Mucosa of descending colon (tissue), 3 donors: ENCODE measurements around the gene SLC7A8. TPM values are rescaled to one million over a fixed set of nuclear protein-coding genes. Genes with fewer than 3 reads are reported as not detected.

Experiments used
- ATAC-seq: fragments of 200-7000 bp; cut with Tn5 transposase; one replicate; pipeline ENCODE4 v1.9.1; 2020; ENCODE audit warnings: mild to moderate bottlenecking, moderate library complexity
- DNase-seq, 3 donors: peaks; one replicate each; pipeline ENCODE4 v3.0.0-alpha.2; 2020
- H3K36me3 ChIP-seq: fragments of 200-600 bp; one replicate; pipeline ENCODE4 v1.8.0; 2021; ENCODE audit warnings: low read depth, mild to moderate bottlenecking
- H3K4me1 ChIP-seq: fragments of 200-600 bp; one replicate; pipeline ENCODE4 v1.8.0; 2021; ENCODE audit warnings: low read depth, mild to moderate bottlenecking
- H3K4me3 ChIP-seq: fragments of 200-600 bp; one replicate; pipeline ENCODE4 v1.8.0; 2021; ENCODE audit warnings: mild to moderate bottlenecking
- H3K9me3 ChIP-seq: fragments of 200-600 bp; one replicate; pipeline ENCODE4 v1.8.0; 2021; ENCODE audit warnings: mild to moderate bottlenecking
- intact Hi-C, 2 donors: fragments of 100-400 bp; cut with DNase I in 1 of 2; cut with micrococcal nuclease in 1 of 2; formaldehyde crosslinking; loops; one replicate each; pipeline versions ENCODE4 v1.11.0 to v1.11.1; 2022; cut with DNase I, micrococcal nuclease
- total RNA-seq, 3 donors: library from RNA; stranded (reverse); fragmentation: NEBNext Ultra II Directional in 2 of 3; extraction: Animal tissue kit (Norgen Biotek cat#: 25700) in 2 of 3; gene quantifications; one replicate each; pipeline versions ENCODE4 v1.2.1 to v1.2.4, GENCODE V29; 2021 to 2023
- TF ChIP-seq, protein P1 (sequence below): fragments of 200-600 bp; IDR thresholded peaks from one replicate; pipeline ENCODE4 v1.8.0; 2022; ENCODE audit warnings: antibody characterized with exemption, mild to moderate bottlenecking
- donor health status: DM: no; HTN: no; CAD: no; lungs with moderate emphysema.
- donor health status: DM: no; HTN: no; CAD: no.
- donor health status: DM: no; HTN: yes; CAD: no.

The SLC7A8 gene
- total RNA-seq, 3 donors from 2014 or later, result 16.0 to 26.4 (median 22.0) TPM

DNA sequence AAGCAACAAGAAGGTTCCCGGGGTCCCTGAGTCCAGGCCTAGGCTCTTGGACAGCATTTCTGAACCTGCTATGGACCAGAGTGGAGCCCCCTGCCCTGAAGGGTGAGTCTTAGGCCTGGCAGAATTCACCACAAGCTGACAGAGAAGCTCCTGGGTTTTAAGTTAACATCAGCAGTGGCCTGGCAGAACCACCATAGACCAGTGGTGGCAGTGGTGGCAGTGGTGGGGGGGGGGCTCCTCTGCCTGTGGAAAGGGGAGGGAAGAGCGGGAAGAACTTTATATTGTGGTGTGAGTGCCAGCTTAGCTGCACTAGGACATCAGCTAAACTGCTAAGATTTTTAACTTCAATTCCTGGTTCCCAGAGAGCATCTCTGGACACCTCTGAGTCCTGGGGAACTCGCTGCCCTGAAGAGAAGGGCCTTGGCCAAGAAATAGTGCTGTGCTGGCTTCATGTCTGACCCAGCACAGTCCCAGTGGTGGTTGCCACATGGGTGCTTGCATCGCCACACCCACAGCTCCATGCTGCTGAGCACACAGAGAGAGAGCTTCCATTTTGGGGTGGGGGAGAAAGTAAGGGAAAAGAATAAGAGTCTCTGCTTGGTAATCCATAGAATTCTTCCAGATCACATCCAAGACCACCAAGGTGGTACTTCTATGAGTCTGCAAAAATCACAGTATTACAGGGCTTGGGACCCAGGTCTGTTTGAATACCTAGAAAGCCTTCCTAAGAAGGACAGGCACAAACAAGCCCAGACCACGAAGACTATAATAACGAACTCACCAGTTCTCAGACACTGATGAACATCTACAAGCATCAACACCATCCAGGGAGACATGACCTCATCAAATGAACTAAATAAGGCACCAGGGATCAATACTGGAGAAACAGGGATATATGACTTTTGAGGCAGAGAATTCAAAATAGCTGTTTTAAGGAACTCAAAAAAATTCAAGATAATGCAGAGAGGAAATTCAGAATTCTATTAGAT is 33.9 kb upstream of the SLC7A8 start:
- no peak overlapping the region for H3K4me3 ChIP-seq
- ATAC-seq (no peak), DNase-seq (no peak)
- TF ChIP-seq, protein P1, sequence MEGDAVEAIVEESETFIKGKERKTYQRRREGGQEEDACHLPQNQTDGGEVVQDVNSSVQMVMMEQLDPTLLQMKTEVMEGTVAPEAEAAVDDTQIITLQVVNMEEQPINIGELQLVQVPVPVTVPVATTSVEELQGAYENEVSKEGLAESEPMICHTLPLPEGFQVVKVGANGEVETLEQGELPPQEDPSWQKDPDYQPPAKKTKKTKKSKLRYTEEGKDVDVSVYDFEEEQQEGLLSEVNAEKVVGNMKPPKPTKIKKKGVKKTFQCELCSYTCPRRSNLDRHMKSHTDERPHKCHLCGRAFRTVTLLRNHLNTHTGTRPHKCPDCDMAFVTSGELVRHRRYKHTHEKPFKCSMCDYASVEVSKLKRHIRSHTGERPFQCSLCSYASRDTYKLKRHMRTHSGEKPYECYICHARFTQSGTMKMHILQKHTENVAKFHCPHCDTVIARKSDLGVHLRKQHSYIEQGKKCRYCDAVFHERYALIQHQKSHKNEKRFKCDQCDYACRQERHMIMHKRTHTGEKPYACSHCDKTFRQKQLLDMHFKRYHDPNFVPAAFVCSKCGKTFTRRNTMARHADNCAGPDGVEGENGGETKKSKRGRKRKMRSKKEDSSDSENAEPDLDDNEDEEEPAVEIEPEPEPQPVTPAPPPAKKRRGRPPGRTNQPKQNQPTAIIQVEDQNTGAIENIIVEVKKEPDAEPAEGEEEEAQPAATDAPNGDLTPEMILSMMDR, result no peak
- no peaks in the 10 kb centered on the region for H3K36me3 ChIP-seq
- no peaks in the 10 kb centered on the region for H3K4me1 ChIP-seq
- H3K9me3 ChIP-seq, result no peaks in the 10 kb centered on the region
- intact Hi-C loops, result no loop called here

DNA sequence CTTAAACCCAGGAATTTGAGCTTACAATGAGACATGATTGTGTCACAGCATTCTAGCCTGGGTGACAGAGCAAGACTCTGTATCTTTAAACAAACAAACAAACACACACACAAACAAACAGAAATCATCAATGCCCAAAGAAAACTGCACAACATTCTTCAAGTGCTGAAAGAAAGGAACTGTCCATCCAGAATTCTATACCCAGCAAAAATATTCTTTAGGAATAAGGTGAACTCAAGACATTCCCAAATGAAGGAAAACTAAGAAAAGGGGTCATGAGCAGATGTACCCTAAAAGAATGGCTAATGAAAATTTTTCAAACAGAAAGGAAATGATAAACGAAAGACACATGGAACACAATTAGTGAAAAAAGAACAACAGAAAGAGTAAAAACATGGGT is 32.0 kb upstream of the SLC7A8 start:
- no peak overlapping the region for H3K4me3 ChIP-seq
- ATAC-seq, result no peak
- intact Hi-C loops, result no loop called here
- H3K9me3 ChIP-seq, result no peaks in the 10 kb centered on the region
- H3K4me1 ChIP-seq, result no peaks in the 10 kb centered on the region
- DNase-seq, result no peak
- TF ChIP-seq, protein P1, result no peak
- H3K36me3 ChIP-seq, result no peaks in the 10 kb centered on the region

DNA sequence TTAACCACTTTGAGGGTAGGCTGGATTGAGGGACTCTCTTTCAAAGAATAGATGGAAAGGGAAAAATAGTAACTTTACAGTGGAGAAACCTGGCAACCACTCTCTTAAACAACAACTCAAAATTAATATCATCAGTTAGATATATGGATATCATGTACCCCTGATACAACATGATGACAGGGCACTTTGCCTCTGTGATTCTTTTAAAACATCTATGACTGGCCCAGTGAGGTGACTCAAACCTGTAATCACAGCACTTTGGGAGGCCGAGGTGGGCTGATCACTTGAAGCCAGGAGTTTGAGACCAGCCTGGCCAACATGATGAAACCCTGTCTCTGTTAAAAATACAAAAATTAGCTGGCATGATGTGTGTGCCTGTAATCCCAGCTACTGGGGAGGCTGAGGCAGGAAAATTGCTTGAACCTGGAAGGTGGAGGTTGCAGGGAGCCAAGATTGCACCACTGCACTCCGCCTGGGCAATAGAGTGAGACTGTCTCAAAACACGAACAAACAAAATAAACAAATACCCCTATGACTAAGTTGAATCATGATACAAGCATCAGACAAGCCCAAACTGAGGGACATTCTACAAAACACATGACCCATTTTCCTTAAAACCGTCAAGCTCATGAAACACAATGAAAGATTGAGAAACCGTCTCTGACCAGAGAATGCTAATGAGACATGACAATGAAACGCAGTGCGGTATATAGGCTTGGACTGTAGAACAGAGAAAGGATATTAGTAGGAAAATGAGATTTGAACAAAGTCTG is 26.4 kb upstream of the SLC7A8 start:
- TF ChIP-seq, protein P1, result no peak
- intact Hi-C loops, result no loop called here
- ATAC-seq (no peak), DNase-seq (no peak)
- no peaks in the 10 kb centered on the region for H3K36me3 ChIP-seq
- H3K9me3 ChIP-seq, result no peaks in the 10 kb centered on the region
- H3K4me1 ChIP-seq, result no peaks in the 10 kb centered on the region
- H3K4me3 ChIP-seq, result no peak overlapping the region

DNA sequence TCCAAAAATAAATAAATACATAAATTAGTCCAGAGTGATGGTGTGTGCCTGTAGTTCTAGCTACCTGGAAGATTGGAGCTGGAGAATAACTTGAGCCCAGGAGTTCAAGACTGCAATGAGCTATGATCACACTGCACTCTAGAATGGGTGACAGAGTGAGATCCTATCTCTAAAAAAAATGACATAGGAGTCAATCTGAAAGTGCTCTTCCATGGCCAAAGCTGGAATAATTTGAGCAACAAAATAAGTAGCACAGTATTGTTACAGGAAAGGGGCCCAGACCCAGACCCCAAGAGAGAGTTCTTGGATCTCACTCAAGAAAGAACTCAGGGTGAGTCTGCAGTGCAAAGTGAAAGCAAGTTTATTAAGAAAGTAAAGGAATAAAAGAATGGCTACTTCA is 24.9 kb upstream of the SLC7A8 start:
- Histone ChIP-seq H3K36me3 (no peaks in the 10 kb centered on the region), H3K4me3 (no peak overlapping the region), H3K9me3 (no peaks in the 10 kb centered on the region), H3K4me1 (no peaks in the 10 kb centered on the region)
- TF ChIP-seq, protein P1, result no peak
- intact Hi-C loops, result no loop called here
- DNase-seq, result no peak
- ATAC-seq, result no peak

DNA sequence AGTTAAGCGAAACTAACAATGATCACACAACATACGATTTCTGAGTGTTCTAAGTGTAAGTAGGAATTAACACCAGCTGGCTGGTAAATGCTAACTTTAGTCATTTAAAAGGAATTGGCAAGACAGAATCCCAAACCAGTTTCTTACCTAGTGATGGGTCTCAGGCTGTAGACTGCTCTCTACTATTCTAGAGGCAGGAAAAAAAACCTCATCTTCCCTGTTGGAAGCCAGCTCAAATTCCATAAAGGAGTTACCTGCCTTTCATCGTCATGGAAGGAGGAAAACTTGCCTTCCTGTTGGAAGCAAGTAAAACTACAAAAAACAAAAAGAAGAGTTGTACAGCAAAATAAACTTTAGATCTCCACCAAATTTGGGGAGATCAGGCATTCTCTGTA is 23.7 kb upstream of the SLC7A8 start:
- intact Hi-C loops, result no loop called here
- Histone ChIP-seq H3K9me3 (no peaks in the 10 kb centered on the region), H3K4me3 (no peak overlapping the region), H3K36me3 (no peaks in the 10 kb centered on the region), H3K4me1 (no peaks in the 10 kb centered on the region)
- ATAC-seq (no peak), DNase-seq (no peak)
- TF ChIP-seq, protein P1, result no peak
